Brain microvascular endothelial cell (primary cell): ENCODE measurements around the gene RANGRF.

Source experiments
- DNase-seq: peaks from one replicate; pipeline ENCODE4 v3.0.0-alpha.2; 2020
- H3K27ac ChIP-seq: fragments of 250-450 bp; sonication (Bioruptor Pico); 2 replicates; pipeline ENCODE4 v1.5.1; 2020; ENCODE audit warnings: mild to moderate bottlenecking, moderate library complexity
- H3K27me3 ChIP-seq: fragments of 250-450 bp; sonication (Bioruptor Pico); replicated peaks from 2 replicates; pipeline ENCODE4 v1.5.1; 2020; ENCODE audit warnings: mild to moderate bottlenecking
- H3K36me3 ChIP-seq: fragments of 250-450 bp; sonication (Bioruptor Pico); replicated peaks from 2 replicates; pipeline ENCODE4 v1.5.1; 2020; ENCODE audit warnings: mild to moderate bottlenecking
- H3K4me3 ChIP-seq: 2 replicates; pipeline ENCODE4 v1.5.1; 2011; ENCODE audit warnings: low read depth, mild to moderate bottlenecking, control low read depth, low read length, moderate library complexity
- CTCF ChIP-seq: IDR thresholded peaks from 2 replicates; pipeline ENCODE4 v1.5.1; 2011; ENCODE audit warnings: low read depth, mild to moderate bottlenecking, moderate library complexity, low read length, control low read depth, inconsistent platforms; ENCODE audit errors: missing control alignments
- in situ Hi-C: cut with HindIII; loops from 2 replicates; pipeline ENCODE4 v1.10.0; 2017; ENCODE audit warnings: low sequenced_read_pairs, low pct_ligation_motif_present

Gene RANGRF

GRCh38 chr17:8272421-8272820 is 16.0 kb upstream of the RANGRF start:
- TF ChIP-seq CTCF, result no peak
- Histone ChIP-seq H3K4me3 (no peak overlapping the region), H3K27me3 (no peaks in the 10 kb centered on the region), H3K36me3 (peaks cover 5% of the 10 kb centered on the region), H3K27ac (no peak overlapping the region)
- in situ Hi-C loops, result no loop called here
- no peak for DNase-seq

GRCh38 chr17:8273884-8274444 is 14.5 kb upstream of the RANGRF start:
- Histone ChIP-seq H3K36me3 (peaks cover 3% of the 10 kb centered on the region), H3K27me3 (no peaks in the 10 kb centered on the region), H3K27ac (no peak overlapping the region), H3K4me3 (no peak overlapping the region)
- in situ Hi-C loops, result no loop called here
- no peak for DNase-seq
- no peak for TF ChIP-seq CTCF

- Histone ChIP-seq H3K27me3 (no peaks in the 10 kb centered on the region), H3K27ac (no peak overlapping the region), H3K36me3 (peaks cover 3% of the 10 kb centered on the region), H3K4me3 (no peak overlapping the region)
- in situ Hi-C loops, result no loop called here
- DNase-seq, result no peak
- TF ChIP-seq CTCF, result no peak
Observed at GRCh38 chr17:8274816-8275215, 13.7 kb upstream of the RANGRF start.

GRCh38 chr17:8275421-8276290 is 12.8 kb upstream of the RANGRF start:
- H3K27me3 ChIP-seq, result no peaks in the 10 kb centered on the region
- no peaks in the 10 kb centered on the region for H3K36me3 ChIP-seq
- H3K27ac ChIP-seq, result no peak overlapping the region
- no peak for DNase-seq
- H3K4me3 ChIP-seq, result no peak overlapping the region
- in situ Hi-C loops, result no loop called here
- no peak for TF ChIP-seq CTCF

- in situ Hi-C loops, result no loop called here
- H3K4me3 ChIP-seq, result no peak overlapping the region
- no peak for DNase-seq
- H3K36me3 ChIP-seq, result no peaks in the 10 kb centered on the region
- H3K27me3 ChIP-seq, result no peaks in the 10 kb centered on the region
- no peak overlapping the region for H3K27ac ChIP-seq
- TF ChIP-seq CTCF, result no peak
Observed at GRCh38 chr17:8277317-8277716, 11.2 kb upstream of the RANGRF start.
